Lower leg skin (tissue), 3 donors: Measurements from ENCODE around the gene XK.

Experiments used
- POLR2A ChIP-seq, 2 donors: fragments of 450-650 bp; IDR thresholded peaks; one replicate each; pipeline ENCODE4 v1.6.1; 2016 to 2017; ENCODE audit warnings: antibody characterized with exemption in 2 of 2, mild to moderate bottlenecking in 1 of 2, moderate library complexity in 1 of 2
- TF ChIP-seq, protein P1 (sequence below), 3 donors: fragments of 450-650 bp; IDR thresholded peaks; one replicate each; pipeline ENCODE4 v1.5.1; 2016; ENCODE audit warnings: antibody characterized with exemption in 3 of 3, mild to moderate bottlenecking in 3 of 3, moderate library complexity in 2 of 3

DNA sequence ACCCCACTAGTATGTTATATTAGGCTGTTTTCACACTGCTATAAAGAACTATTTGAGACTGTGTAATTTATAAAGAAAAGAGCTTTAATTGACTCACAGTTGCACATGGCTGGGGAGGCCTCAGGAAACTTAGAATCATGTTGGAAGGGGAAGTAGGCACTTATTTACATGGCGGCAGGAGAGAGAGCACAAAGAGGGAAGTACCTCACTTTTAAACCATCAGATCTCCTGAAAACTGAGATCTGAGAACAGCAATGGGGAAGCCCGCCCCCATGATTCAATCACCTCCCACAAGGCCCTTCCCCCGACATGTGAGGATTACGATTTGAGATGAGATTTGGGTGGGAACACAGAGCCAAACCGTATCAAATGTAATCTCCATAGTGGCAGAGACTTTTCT is 45.4 kb upstream of the XK start:
- TF ChIP-seq, protein P1, sequence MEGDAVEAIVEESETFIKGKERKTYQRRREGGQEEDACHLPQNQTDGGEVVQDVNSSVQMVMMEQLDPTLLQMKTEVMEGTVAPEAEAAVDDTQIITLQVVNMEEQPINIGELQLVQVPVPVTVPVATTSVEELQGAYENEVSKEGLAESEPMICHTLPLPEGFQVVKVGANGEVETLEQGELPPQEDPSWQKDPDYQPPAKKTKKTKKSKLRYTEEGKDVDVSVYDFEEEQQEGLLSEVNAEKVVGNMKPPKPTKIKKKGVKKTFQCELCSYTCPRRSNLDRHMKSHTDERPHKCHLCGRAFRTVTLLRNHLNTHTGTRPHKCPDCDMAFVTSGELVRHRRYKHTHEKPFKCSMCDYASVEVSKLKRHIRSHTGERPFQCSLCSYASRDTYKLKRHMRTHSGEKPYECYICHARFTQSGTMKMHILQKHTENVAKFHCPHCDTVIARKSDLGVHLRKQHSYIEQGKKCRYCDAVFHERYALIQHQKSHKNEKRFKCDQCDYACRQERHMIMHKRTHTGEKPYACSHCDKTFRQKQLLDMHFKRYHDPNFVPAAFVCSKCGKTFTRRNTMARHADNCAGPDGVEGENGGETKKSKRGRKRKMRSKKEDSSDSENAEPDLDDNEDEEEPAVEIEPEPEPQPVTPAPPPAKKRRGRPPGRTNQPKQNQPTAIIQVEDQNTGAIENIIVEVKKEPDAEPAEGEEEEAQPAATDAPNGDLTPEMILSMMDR (IDR thresholded peaks at IDR 0.05): no peak
- TF ChIP-seq POLR2A (IDR thresholded peaks at IDR 0.05): no peak
